Upper lobe of left lung (tissue), 4 donors: Measurements from ENCODE around the gene LILRB5.

ENCODE experiments used
- CTCF ChIP-seq, 6 experiments: fragments of 450-650 bp in 4 of 6; fragments of 200-600 bp in 2 of 6; sonication (generic) in 2 of 6; IDR thresholded peaks; one replicate each; pipeline ENCODE4 v1.5.1; 2016 to 2019; ENCODE audit warnings: antibody characterized with exemption in 6 of 6
- EP300 ChIP-seq, 4 donors: sonication (generic); formaldehyde crosslinking; IDR thresholded peaks; one replicate each; pipeline ENCODE4 v1.5.1; 2017; ENCODE audit warnings: antibody characterized with exemption in 4 of 4, control low read depth in 2 of 4
- POLR2A ChIP-seq, 4 donors: fragments of 450-650 bp; IDR thresholded peaks; one replicate each; pipeline ENCODE4 v1.5.1; 2016 to 2017; ENCODE audit warnings: antibody characterized with exemption in 4 of 4, mild to moderate bottlenecking in 2 of 4
- POLR2AphosphoS5 ChIP-seq, 2 donors: sonication (generic); formaldehyde crosslinking; IDR thresholded peaks; one replicate each; pipeline ENCODE4 v1.5.1; 2017; ENCODE audit warnings: antibody characterized with exemption in 2 of 2

GRCh38 chr19:54273821-54274220, 16.7 kb upstream of the LILRB5 start:
- no peak for TF ChIP-seq POLR2A (IDR thresholded peaks at IDR 0.05)
- TF ChIP-seq CTCF (IDR thresholded peaks at IDR 0.05): no peak
- TF ChIP-seq EP300 (IDR thresholded peaks at IDR 0.05): no peak
- TF ChIP-seq POLR2AphosphoS5 (IDR thresholded peaks at IDR 0.05): no peak
